Measurements from ENCODE around the gene ERICH6B.

DNA sequence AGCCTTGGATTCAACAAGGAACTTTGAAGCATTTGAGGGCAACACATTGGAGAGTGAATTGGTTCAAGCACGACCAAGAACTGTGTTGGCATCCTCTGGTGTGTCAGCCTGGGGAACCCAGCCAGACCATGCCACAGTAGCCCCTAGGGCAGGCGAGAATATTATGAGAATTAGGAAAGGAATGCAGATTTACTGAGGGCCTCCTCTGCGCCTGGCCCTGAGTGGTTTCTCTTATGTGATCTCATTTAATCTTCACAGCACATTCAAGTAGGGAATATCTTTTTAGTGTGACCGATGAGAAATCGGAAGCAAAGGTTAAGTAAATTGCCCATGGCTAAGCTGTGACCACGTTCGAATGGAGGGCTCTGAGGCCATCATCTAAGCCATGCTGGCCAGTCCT is 15.3 kb upstream of the ERICH6B start:
- TF ChIP-seq POLR2AphosphoS5 (IDR thresholded peaks at IDR 0.05; ENCODE audit: low read length) (no peak), EZH2 (IDR thresholded peaks at IDR 0.05; ENCODE audit: borderline replicate concordance, control insufficient read depth, low read depth, low read length) (no peak), NFIC (IDR thresholded peaks at IDR 0.05; ENCODE audit: low read depth, low read length) (no peak), ZNF274 (IDR thresholded peaks at IDR 0.05; ENCODE audit: insufficient read depth, insufficient read length) (no peak), SREBF1 (IDR thresholded peaks at IDR 0.05; ENCODE audit: low read length) (no peak), RAD51 (IDR thresholded peaks at IDR 0.05) (no peak), RCOR1 (conservative IDR thresholded peaks at IDR 0.05; ENCODE audit: low read depth, low read length) (no peak)
- TF ChIP-seq, protein P1, sequence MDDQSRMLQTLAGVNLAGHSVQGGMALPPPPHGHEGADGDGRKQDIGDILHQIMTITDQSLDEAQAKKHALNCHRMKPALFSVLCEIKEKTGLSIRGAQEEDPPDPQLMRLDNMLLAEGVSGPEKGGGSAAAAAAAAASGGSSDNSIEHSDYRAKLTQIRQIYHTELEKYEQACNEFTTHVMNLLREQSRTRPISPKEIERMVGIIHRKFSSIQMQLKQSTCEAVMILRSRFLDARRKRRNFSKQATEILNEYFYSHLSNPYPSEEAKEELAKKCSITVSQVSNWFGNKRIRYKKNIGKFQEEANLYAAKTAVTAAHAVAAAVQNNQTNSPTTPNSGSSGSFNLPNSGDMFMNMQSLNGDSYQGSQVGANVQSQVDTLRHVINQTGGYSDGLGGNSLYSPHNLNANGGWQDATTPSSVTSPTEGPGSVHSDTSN (IDR thresholded peaks at IDR 0.05; ENCODE audit: insufficient replicate concordance, low read depth, low read length), result no peak
- TF ChIP-seq, protein P2, sequence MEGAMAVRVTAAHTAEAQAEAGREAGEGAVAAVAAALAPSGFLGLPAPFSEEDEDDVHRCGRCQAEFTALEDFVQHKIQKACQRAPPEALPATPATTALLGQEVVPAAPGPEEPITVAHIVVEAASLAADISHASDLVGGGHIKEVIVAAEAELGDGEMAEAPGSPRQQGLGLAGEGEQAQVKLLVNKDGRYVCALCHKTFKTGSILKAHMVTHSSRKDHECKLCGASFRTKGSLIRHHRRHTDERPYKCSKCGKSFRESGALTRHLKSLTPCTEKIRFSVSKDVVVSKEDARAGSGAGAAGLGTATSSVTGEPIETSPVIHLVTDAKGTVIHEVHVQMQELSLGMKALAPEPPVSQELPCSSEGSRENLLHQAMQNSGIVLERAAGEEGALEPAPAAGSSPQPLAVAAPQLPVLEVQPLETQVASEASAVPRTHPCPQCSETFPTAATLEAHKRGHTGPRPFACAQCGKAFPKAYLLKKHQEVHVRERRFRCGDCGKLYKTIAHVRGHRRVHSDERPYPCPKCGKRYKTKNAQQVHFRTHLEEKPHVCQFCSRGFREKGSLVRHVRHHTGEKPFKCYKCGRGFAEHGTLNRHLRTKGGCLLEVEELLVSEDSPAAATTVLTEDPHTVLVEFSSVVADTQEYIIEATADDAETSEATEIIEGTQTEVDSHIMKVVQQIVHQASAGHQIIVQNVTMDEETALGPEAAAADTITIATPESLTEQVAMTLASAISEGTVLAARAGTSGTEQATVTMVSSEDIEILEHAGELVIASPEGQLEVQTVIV (IDR thresholded peaks at IDR 0.05; ENCODE audit: borderline replicate concordance, partially characterized antibody), result no peak
- TF ChIP-seq, protein P3, sequence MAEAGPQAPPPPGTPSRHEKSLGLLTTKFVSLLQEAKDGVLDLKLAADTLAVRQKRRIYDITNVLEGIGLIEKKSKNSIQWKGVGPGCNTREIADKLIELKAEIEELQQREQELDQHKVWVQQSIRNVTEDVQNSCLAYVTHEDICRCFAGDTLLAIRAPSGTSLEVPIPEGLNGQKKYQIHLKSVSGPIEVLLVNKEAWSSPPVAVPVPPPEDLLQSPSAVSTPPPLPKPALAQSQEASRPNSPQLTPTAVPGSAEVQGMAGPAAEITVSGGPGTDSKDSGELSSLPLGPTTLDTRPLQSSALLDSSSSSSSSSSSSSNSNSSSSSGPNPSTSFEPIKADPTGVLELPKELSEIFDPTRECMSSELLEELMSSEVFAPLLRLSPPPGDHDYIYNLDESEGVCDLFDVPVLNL (IDR thresholded peaks at IDR 0.05; ENCODE audit: low read depth, low read length), result no peak
- TF ChIP-seq, protein P4, sequence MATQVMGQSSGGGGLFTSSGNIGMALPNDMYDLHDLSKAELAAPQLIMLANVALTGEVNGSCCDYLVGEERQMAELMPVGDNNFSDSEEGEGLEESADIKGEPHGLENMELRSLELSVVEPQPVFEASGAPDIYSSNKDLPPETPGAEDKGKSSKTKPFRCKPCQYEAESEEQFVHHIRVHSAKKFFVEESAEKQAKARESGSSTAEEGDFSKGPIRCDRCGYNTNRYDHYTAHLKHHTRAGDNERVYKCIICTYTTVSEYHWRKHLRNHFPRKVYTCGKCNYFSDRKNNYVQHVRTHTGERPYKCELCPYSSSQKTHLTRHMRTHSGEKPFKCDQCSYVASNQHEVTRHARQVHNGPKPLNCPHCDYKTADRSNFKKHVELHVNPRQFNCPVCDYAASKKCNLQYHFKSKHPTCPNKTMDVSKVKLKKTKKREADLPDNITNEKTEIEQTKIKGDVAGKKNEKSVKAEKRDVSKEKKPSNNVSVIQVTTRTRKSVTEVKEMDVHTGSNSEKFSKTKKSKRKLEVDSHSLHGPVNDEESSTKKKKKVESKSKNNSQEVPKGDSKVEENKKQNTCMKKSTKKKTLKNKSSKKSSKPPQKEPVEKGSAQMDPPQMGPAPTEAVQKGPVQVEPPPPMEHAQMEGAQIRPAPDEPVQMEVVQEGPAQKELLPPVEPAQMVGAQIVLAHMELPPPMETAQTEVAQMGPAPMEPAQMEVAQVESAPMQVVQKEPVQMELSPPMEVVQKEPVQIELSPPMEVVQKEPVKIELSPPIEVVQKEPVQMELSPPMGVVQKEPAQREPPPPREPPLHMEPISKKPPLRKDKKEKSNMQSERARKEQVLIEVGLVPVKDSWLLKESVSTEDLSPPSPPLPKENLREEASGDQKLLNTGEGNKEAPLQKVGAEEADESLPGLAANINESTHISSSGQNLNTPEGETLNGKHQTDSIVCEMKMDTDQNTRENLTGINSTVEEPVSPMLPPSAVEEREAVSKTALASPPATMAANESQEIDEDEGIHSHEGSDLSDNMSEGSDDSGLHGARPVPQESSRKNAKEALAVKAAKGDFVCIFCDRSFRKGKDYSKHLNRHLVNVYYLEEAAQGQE (IDR thresholded peaks at IDR 0.05; ENCODE audit: low read depth, low read length), result no peak
- TF ChIP-seq, protein P5, sequence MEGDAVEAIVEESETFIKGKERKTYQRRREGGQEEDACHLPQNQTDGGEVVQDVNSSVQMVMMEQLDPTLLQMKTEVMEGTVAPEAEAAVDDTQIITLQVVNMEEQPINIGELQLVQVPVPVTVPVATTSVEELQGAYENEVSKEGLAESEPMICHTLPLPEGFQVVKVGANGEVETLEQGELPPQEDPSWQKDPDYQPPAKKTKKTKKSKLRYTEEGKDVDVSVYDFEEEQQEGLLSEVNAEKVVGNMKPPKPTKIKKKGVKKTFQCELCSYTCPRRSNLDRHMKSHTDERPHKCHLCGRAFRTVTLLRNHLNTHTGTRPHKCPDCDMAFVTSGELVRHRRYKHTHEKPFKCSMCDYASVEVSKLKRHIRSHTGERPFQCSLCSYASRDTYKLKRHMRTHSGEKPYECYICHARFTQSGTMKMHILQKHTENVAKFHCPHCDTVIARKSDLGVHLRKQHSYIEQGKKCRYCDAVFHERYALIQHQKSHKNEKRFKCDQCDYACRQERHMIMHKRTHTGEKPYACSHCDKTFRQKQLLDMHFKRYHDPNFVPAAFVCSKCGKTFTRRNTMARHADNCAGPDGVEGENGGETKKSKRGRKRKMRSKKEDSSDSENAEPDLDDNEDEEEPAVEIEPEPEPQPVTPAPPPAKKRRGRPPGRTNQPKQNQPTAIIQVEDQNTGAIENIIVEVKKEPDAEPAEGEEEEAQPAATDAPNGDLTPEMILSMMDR (IDR thresholded peaks at IDR 0.05 in 2 of 3, conservative IDR thresholded peaks at IDR 0.05 in 1 of 3; ENCODE audit: control insufficient read depth in 2 of 3, extremely low read depth in 1 of 3, insufficient read depth in 1 of 3, low read depth in 3 of 3, low read length in 3 of 3), result no peak
- TF ChIP-seq, protein P6, sequence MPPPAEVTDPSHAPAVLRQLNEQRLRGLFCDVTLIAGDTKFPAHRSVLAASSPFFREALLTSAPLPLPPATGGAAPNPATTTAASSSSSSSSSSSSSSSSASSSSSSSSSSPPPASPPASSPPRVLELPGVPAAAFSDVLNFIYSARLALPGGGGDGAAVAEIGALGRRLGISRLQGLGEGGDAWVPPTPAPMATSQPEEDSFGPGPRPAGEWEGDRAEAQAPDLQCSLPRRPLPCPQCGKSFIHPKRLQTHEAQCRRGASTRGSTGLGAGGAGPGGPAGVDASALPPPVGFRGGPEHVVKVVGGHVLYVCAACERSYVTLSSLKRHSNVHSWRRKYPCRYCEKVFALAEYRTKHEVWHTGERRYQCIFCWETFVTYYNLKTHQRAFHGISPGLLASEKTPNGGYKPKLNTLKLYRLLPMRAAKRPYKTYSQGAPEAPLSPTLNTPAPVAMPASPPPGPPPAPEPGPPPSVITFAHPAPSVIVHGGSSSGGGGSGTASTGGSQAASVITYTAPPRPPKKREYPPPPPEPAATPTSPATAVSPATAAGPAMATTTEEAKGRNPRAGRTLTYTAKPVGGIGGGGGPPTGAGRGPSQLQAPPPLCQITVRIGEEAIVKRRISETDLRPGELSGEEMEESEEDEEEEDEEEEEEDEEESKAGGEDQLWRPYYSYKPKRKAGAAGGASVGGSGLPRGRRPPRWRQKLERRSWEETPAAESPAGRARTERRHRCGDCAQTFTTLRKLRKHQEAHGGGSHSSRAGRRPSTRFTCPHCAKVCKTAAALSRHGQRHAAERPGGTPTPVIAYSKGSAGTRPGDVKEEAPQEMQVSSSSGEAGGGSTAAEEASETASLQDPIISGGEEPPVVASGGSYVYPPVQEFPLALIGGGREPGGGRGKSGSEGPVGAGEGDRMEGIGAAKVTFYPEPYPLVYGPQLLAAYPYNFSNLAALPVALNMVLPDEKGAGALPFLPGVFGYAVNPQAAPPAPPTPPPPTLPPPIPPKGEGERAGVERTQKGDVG (CRISPR knock-in tag; IDR thresholded peaks at IDR 0.05), result no peak
